ENCODE measurements around the gene CACNA1G.

- TF ChIP-seq CTCF (IDR thresholded peaks at IDR 0.05) (no peak), ZFX (IDR thresholded peaks at IDR 0.05; ENCODE audit: borderline replicate concordance) (no peak)
These were observed 23.6 kb downstream of the CACNA1G start for GRCh38 chr17:50584116-50584515.

Measured in 22Rv1 (cell line).